GM18502 (cell line): ENCODE data around the gene UPB1.
"Not testable (repeated sequence)": the region's sequence is repeated elsewhere in the genome, so short reads cannot be mapped to it uniquely, and the experiment has no call there.

ENCODE experiments used
- ATAC-seq: cut with Tn5 transposase; IDR thresholded peaks from one replicate; pipeline ENCODE4 v1.9.1; 2021; ENCODE audit warnings: mild to moderate bottlenecking; ENCODE audit not compliant: unreplicated experiment, poor library complexity

Gene UPB1

DNA sequence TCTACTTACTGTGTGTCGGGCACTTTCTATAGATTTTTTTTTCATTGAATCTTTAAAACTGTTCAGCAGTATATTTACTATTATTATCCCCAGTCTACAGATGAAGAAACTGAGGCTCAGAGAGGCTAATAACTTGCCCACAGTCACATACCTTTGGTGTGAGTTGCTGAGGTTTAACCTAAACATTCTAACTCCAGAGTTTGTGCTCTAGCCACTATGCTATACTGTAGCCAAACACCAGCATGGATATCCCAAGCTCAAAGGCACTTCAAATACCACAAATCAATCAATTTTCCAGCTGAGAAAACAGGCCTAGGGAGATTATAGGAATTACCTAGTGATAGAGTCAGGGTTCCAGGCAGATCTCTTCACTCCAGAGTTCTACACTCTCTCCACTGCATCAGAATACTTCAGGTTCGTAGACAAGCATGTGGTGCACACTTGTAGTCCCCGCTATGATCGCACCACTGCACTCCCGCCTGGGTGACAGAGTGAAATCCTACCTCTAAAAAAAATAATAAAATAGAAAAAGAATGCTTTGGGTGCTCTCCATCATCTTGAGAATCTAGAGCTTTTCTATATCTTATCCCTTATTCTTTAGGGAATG is 20.4 kb upstream of the UPB1 start:
- no peak for ATAC-seq

DNA sequence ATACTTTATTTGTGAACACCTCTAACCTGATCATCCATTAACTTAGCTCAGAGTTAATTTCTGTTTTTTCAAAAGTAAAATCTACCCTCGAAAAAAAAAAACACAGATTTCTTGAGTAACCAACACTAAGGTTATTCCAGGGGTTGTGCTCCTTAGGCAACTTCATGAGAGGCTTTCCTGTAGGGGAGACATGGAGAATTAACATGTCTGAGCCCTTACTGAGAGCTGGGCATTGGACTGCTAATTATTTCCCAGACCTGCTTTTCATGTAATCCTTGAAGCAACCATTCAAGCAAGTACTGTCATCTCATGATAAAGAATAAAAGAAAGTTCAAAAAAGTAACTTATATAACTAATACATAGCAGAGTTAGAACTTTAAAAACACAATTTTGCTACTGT is 13.5 kb upstream of the UPB1 start:
- ATAC-seq: no peak

DNA sequence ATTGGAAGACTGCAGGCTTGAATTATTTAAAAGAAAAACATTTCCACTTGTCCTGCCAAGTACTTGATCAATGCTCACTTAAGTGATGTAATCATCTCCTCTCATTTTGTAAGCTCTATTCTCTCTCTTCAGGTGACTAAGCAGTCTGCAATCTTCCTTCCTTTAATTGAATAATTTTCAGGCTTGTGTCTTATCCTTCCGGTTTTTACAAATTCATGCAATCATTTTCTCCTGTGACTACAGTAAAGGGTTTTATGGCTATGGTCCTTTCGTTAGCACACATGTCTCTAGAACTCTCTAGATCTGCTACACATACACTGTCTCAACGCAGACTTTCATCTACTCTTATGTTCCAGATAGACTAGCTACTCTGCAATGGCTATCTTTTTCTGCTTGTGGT is 12.6 kb upstream of the UPB1 start:
- no peak for ATAC-seq

DNA sequence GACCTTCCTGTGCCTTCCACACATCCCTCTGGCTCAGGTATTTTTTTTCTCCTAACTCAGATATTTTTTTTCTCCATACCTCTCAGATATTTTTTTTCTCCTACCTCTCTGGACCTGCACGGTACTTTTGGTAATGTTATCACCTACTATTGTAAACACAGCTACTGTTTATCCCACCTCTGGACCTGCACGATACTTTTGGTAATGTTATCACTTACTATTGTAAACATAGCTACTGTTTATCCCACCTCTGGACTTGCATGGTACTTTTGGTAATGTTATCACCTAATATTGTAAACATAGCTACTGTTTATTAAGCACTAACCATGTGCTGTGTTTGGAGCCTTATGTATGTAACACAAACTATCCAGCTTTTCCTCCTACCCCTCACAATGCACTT is 12.1 kb upstream of the UPB1 start:
- no peak for ATAC-seq

DNA sequence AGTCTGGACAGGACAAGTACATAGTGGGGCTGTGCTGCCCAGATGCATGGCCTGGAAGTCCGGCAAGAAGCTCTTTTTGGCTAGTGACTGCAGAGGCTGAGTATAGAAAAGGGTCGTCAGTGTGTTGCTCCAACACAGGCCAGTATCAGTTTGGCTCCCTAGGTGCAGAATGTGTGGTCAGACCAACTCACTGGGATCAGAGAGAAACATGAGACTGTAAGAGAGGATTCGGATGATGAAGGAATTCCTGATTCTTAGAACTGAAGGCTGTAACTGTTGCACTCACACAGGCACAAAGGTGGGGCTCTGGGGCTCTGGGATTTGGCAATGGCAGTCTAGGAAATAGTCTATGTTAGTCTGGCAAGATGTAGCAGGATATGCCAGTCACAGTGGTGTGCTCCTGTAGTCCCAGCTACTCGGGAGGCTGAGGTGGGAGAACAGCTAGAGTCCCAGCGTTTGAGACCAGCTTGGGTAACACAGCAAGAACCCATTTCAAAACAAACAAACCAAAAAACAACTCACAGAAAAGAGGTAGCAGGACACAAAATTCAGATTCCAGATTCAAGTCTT is 11.1 kb upstream of the UPB1 start:
- ATAC-seq: no peak

DNA sequence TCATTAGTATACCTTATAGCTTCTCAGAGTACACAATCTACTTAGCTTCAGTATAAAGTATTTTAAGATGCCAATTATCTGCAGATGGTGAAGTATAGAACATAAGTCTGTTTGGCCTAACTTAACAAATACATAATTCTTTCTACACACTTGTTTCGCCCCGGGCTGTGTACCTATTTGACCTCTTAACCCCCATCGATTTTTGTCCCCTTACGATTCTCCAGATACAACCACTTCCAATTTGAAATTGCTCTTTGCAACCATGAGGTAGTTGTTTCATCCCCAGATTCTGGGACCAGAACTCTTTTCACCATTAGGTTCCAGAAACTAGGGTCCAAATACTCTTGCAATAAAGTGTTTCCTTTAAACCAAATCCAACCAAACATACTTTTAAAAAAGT is 10.0 kb upstream of the UPB1 start:
- no peak for ATAC-seq

DNA sequence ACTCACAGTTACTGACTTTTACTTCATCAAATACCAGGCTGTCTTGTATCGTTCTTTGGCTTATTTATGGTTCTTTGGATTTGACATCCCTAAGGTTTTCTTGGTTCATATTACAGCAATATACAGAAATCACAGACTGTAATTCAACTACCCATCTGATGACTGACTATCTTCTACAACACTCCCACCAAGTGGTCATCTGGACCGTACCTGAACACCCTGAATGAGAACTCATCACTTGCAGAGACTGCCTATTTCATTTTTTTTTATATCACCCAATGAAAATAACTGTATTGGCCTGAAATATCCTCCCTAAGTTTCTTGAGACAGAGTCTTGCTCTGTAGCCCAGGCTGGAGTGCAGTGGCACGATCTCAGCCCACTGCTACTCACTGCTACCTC is 9.5 kb upstream of the UPB1 start:
- ATAC-seq: no peak

DNA sequence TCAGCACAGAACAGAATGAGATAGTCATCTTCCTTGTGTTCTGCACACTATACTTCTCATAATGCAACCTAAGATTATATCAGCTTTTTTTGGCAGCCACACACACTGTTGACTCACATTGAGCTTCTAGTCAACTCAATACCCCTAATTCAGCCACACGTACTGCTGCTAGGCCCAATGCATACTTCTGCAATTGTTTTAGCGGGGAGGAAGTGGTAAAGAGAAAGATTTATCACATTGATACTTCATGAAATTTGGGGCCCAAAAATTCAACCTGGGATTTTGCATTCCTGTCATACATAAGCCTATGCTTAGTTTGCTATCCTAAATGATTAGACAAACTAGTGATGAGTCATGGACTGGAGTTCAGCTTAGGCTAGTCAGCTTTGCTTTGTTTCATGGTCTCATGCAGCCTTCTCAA is 8.6 kb upstream of the UPB1 start:
- ATAC-seq: no peak

DNA sequence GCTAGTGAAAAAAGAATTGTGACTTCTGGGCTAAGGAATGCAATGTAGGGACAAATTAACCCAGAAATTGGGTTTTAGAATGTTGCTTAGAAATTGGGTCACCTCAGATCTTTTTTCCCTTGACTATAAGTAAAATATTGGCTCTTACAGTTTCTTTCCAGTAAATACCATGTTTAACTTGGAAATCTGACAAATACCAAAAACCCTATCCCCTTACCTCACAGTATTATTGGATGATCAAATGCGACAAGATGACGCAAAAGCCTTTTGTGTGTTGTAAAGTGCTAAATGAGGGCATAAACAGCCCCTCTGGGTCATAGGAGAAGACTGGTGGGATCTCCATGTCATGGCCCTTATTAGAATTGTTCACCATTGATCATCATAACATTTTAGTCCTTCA is 6.1 kb upstream of the UPB1 start:
- ATAC-seq: no peak

DNA sequence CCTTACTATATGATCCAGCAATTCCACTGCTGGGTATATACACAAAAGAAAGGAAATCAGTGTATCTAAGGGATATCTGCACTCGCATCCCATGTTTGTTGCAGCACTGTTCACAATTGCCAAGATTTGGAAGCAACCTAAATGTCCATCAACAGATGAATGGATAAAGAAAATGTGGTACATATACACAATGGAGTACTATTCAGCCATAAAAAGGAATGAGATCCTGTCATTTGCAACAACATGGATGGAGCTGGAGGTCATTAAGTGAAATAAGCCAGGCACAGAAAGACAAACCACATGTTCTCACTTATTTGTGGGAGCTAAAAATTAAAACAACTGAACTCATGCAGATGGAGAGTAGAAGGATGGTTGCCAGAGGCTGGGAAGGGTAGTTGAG is 5.7 kb upstream of the UPB1 start:
- not testable (repeated sequence) for ATAC-seq

DNA sequence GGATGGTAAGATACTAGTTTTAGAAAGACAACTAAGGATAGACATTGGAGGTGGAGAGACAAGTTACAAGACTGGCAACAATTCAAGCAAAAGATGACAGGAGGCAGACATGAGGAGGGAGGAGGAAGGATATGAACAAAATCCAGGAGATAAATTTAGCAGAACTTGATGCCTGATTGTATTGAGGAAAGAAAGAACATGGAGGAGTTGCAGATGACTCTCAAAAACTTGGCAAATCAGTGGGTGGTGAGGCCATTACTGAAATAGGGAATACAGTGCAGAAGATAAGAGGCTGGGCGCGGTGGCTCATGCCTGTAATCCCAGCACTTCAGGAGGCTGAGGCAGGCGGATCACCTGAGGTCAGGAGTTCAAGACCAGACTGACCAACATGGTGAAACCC is 2.7 kb upstream of the UPB1 start:
- ATAC-seq: no peak

DNA sequence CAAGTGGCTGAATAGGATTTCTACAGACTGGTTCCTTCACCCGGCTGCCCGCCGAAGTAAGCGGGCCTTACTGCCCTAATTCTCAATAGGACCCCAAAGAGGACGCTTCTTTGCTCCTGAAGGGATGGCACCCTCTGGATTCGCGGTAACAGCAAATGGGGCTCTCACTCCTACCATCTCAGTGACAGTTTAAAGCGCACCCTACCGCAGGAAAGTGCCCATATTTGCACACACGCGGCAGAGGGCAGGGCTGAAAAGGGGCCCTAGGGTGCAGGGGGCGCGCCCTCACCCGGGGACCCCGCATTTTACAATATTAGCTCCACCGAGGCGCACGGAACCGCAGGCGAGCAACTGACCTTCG is 985 bp upstream of the UPB1 start:
- ATAC-seq: no peak

DNA sequence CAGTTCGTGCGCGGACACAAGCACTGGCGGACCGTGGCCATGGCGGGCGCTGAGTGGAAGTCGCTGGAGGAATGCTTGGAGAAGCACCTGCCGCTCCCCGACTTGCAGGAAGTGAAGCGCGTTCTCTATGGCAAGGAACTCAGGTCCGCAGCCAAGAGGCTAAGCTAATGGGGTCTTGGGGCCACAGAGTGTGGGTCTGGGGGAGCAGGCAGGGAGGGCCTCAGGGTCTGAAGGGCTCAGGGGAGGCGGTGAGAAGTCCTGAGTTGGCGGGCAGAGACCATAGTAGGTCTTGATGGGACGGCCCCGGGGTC is 188 bp downstream of the UPB1 start:
- ATAC-seq: no peak

DNA sequence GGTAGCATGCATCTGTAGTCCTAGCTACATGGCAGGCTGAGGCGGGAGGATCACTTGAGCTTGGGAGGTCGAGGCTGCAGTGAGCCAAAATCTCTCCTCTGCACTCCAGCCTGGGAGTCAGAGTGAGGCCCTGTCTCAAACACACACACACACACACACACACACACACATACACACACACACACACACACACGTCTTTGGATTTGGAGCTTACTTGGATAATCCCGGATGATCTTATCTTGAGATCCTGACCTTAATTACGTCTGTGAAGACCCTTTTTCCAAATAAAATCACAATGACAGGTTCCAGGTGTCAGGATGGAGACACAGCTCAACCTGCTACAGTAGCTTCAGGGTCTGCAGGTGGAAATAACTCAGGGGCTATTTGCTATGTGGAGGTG is 1.1 kb downstream of the UPB1 start:
- ATAC-seq: no peak

DNA sequence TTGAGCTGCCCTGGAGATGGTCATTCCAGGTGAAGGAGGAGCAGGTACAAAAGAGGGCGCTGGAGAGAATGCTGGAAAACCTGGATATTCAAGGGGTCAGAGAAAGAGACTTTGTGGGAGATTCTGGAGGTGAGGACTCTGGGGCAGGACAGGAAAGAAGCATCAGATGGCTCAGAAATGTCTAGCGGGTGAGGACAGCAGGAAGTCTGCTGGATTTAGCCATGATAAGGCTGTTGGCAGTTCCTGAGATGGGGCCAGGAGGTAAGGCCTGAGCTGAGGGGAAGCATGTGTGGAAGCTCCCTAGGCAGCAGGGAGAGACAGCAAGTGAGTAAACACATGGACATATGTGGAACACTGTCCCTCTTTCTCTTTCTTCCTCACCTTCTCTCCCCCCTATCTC is 1.5 kb downstream of the UPB1 start:
- no peak for ATAC-seq

DNA sequence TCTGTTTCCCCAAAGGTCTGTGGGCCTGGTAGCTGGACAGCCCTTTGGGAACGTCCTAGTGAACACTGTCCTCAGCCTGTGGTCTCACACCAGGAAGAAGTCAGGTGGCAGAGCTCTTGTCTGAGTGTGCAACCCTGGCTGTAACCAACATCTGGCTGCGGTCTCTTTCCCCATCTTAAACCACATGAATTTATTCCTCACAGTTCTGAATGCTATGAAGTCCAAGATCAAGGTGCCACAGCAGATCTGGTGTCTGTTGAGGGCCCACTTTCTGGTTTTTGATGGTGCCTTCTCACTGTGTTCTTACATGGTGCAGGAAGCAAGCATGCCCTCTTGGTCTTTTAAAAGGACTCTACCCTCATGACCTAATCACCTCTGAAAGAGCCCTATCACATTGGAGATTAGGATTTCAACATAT is 2.7 kb downstream of the UPB1 start:
- no peak for ATAC-seq

DNA sequence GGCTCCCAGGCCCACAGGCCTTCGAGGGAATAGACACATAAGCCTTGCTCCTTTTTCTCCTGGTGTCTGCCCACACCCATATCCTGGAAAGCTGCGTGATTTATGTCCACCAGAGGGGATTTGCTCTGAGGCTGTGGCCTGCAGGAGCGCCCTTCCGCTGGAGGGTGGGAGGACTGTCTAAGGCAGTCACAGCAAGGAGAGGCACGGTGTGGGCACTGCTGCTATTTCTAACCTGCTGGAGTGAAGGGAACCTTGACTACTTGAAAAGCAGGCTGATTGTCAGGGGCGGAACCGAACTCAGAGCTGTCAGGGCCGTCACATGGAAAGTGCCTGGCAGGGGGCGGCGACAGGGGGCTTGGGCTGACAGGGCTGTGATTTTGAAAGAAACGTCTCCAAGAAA is 3.7 kb downstream of the UPB1 start:
- ATAC-seq: no peak

DNA sequence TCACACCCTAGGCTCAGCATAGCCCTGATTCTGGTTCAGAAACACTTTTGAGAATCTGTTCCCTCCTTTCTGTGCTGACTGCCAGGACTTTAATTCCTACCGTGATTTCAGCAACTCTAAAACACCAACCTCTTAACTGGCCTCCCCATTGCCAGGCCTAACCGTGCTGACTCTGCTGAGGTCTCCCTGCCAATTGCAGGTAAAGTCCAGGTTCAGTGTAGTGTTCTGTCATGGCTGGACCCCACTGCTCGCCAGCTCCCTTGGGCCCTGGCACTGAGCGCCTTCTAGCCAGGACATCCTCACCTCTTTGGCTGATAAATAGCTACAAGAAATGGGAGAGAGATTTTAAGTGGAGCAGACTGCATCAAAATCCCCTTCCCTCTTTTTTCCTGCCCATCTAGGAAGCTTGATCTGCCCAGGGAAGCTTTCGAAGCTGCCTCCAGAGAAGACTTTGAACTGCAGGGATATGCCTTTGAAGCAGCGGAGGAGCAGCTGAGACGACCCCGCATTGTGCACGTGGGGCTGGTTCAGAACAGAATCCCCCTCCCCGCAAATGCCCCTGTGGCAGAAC is 4.7 kb downstream of the UPB1 start:
- ATAC-seq: no peak

DNA sequence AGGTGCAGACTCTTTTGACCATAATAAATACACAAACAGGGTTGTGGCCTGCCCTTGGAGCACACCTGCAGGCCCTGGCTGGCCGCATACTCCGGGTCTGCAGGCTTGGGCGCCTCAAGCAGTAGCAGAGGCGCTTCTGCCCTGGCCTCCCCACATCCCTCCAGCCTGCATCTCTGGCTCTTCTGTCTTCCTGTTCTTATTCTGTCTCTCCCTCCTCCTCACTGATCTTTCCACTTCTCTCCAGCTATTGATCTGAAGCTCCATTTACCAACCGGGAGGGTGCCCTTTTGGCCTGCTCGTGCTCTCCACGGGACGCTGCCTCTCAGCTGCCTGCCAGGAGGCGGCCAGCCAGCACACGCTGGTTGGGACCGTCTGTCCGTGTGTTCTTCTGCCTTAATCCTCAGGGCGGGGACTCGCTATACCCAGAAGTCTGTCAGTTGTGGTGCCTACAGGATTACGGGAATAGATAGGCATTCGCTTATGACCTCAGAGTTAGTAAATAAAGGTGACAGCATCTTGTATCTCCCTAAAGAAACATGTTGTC is 5.2 kb downstream of the UPB1 start:
- no peak for ATAC-seq

DNA sequence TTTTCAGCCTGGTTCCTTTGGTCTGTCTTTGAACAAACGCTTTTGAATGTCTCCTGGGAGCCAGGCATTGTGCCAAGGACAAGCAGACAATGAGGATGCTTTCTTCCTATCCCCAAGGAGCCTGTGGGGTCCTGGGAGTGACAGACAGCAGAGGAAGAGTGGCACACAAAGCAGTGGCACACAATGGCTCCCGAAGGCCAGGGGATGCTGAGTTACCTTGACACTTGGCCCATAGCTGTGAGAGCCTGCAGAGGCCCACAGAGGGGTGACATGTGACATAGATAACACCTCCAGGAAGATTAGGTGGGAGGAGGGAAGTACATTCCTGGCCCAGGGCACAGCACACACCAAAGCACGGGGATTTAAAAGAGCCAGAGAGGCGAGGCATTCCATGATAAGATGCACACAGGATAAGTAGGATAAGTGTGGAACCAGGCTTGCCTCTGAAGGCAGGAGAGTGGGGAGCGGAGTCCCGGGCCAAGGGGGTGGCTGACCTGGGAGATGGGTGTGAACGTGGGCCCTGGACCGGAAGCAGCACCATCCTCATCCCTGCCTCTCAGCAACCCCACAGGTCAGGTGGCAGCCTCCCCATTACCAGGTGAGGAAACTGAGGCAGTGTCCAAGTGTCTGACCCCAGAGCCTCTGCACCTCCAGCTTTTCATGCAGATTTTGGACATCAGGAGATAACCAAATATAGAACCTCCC is 6.3 kb downstream of the UPB1 start:
- ATAC-seq: no peak

DNA sequence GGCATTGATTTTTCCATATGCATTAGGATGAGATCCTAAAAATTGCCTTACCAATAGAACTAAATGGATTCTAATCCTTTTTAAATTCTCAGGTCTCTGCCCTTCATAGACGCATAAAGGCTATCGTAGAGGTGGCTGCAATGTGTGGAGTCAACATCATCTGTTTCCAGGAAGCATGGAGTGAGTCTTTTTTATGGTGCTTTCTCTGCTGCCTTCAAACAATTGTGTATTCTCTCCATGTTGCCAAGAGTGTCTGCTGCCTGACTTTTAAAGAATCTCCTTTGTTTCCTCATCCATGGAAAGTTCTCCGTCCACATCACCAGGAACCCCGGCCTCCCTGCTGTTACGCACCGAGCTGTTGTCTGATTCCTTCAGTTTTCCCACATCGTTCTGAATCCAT is 6.9 kb downstream of the UPB1 start:
- ATAC-seq: no peak

DNA sequence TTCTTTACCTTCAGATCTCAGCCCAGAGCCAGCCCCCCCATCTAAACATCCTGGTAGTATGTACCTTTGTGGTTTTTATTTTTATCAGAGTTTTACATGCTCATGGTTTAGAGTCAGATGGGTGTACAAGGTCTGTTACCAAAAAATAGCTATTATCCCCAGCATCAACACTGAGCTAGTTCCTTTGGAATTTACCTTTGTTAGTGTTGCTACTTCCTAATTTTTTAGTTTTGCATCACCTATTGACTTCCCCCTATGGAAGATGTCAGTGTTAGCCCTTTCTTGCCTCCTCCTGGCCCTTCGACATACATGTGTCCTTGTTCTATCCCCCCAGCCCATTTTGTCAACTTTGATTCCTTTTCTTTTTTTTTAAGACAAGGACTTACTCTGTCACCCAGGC is 7.4 kb downstream of the UPB1 start:
- ATAC-seq: no peak
